ENCODE results near the gene GRIK5.

GRIK5 gene

DNA sequence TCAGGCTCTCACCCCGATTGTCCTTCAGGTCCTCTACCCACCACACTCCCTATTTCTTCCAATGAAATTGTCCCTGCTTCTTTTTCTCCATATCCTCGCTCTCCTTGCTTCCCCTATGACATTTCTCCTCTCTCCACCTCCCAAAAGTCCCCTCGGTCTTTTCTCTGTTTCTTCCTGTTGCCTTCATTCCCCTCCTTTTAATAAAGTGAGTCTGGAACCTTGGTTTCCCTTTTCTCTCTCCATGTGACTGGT lies 5.3 kb upstream of the GRIK5 start:
- DNase-seq, result no peak

DNA sequence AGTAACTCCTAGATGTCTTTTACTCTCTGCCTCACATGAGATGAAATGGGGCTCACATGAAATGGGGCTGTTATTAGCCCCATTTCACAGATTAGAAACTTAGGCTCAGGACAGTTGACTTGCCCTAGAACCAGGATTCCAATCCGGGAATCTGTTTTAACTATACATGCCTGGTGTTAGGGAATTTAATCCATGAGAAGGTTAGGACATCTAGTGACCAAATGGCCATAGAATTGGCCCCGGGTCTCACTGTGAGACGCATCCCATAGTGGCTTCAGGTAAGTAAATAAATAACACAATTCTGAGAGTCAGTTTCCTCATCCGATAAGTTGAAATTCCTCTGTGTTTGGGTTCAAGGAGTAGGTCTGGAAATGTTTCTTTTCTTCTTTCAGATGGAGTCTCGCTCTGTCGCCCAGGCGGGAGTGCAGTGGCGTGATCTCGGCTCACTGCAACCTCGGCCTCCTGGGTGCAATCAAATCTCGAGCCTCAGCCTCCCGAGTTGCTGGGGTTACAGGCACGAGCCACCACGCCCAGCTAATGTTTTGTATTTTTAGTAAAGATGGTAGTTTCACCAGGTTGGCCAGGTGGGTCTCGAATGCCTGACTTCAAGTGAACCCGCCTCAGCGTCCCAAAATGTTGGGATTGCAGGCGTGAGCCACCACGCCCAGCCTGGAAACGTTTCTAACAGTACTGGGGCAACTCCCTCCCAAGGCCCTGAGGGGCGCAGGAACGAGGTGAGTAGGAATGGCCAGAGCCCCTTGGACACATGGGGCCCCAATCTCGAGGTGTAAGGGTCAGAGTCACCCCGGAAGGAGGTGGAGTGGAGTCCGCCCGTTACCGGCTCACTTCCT lies 4.7 kb upstream of the GRIK5 start:
- DNase-seq, result no peak

DNA sequence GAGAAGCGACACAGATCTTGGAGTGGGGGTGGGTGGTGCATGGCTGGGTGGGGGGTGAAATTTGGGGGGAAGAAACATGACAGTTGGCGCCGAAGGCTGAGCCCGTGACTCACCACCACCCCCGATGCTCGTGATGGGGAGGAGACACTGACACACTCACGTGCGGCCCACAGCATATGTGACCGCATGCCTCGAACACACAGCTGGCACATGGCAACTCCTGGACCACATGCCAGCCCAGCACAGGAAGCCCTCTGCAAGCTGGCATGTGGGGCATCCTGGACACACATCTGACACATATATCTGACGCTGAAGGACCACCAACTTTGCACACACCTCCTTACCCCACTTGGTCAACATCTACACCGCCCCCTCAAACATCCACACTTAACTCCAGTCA lies 1.2 kb upstream of the GRIK5 start:
- no peak for DNase-seq

DNA sequence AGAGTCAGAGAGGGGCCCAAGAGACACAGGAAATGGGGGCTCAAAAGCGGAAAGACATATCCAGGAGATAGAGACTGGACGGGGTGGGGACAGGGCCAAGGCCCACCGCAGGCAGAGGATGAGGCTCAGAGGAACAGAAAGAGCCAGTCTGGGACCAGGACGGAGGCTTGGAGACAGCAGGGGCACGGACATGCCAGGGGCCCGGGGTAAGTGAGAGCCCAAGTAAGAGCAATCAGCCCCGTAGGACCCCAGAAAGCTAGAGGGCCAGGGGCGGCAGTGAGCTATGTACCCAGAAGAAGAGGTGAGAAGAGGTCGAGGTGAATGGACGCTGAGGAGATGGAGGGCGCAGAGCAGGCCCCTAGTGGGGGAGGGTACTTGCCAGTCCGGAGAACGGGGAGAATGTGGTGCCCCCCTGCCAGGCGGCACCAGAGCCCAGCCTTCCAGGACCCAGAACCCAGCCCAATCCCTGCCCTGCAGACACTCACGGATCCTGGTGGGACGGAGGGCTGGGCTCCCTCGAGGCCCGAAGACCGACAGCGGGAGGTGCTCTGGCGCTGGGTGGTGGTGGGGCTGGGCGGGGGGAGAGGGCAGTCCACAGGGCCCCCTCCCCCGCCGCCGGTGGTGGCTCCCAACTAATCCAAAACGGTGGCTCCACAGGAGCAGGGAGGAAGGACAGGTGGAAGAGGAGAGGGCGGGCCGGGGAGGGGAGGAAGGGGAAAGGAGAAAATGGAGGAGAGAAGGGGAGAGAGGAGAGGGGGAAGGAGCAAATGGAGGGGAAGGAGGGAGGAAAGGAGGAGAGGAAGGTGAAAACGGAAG lies 1.0 kb downstream of the GRIK5 start:
- no peak for DNase-seq

DNA sequence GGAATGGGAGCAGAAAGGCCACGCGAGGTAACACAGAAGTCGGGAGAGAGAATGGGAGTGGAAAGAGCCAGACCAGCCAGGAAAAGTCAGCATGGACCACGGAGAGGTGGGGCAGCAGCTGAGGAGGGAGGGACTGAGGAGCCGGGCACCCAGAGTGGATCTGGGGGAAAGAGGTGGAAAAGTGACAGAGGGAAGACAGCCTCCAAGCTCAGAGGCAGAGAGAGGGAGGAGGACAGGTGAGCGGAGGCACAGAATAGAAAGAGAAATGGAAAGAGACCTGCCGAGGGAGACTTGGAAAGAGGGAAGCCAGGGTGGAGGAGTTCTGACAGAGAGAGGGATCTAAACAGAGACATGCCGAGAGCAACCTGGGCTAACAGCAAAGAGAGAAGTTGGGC lies 1.6 kb downstream of the GRIK5 start:
- DNase-seq, result no peak

DNA sequence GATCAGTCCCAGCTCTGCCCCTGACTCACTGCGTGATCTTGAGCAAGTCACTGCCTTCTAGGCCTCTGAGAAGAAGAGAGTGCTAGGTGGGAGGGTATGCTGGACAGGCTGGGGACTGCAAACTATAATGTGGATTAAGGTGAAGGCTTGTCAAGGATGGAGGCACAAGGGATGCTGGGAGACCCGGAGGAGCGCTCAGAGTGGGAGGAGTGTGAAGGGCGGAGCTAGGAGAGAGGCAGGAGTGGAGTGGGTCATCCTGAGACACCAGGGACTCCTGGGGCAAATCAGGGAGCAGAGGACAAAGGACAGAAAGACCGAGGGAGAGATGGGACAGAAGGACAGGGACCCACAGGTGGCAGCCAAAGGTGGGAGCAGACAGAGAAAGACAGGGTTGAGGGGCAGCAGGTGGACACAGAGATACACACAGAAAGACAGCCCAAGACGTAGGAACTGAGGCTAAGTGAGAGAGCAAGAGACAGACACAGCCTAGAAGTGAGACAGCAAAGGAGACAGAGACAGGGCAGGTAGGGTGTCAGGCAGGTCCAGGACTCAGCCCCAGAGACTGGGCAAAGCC lies 2.6 kb downstream of the GRIK5 start:
- no peak for DNase-seq

DNA sequence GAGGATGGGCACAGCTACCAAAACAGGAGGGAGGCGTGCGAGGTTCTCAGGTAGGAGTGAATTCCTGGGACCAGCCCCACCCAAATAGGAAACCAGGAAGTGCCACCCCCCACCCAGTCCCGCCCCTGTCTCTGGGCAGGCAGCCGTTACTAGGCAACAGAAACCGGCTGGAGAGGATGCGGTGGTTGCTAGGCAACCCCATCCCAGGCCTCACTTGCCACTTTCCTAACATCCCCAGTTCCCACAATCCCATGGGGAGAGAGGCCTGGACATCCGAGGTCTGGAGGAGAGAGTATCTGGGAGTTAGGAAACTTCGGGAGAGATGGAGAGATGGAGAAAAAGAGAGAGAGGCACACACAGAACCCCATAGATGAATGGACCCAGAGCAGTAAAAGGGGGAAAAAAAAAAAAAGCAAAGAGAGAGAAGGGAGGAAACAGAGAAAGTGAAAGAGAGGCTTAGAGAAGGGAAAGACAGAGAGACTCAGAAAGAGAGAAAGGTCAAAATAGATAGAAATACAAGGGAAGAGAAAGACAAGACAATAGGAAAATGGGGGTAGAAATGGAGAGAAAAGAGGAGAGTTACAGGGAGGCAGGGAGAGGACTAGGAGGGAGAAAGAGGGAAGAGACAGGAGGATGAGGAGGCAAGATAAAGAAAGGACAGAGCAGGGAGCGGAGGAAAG lies 3.8 kb downstream of the GRIK5 start:
- peak; percentile 44 for DNase-seq

DNA sequence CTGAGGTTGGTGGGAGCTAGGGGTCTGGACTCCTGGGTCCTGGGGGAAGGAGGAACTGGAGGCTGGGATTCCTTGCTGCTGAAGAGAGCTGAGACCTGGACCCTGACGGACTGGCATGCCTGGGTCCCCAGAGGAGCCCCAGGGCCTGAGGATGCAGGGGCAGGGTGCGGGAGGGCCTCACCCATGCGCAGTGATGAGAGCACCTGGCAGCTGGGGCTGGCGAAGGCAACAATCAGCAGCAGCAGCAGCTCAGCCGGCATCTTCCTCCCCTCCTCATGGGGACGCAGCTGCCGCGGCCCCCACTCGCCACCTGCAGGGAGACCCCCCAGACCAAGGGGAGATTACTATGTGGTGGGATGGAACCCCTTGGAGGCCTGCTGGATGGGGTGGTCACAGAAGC lies 4.5 kb downstream of the GRIK5 start:
- no peak for DNase-seq

DNA sequence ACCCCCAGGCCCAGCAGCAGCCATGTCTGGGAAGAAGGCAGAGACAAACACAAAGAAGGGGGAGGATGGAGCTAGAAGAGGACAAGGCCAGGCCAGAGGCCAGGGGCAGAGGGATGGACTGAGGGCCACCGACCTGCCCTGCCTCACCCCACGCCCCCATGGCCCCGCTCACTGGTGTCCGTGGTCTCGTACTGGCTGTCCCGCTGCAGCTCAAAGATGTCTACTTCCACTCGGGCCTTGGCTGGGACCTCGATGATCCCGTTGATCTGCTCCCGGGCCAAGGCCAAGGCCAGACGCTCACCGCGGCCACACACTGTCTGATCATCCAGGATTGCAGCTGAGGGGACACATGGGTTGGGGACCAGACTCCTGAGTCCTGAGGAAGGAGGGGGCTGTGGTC lies 5.0 kb downstream of the GRIK5 start:
- DNase-seq, result no peak

DNA sequence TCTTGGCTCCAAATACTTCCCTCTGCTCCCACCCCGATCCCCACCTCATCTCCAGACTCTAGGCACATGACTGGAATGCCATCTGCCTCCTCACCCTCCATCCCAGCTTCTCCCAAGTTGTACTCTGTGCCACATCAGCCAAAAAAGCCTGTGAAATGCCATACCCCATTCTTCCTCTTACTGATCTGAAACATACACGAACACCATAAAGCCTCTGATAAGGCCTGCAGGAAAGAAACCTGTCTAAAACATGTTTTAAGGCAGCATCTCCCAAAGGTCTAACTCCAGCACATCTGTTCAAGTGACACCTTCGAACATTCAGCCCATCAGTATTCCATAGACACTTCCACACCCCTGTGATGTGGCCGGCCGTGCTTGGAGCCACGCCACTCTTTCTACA lies 5.6 kb downstream of the GRIK5 start:
- no peak for DNase-seq

DNA sequence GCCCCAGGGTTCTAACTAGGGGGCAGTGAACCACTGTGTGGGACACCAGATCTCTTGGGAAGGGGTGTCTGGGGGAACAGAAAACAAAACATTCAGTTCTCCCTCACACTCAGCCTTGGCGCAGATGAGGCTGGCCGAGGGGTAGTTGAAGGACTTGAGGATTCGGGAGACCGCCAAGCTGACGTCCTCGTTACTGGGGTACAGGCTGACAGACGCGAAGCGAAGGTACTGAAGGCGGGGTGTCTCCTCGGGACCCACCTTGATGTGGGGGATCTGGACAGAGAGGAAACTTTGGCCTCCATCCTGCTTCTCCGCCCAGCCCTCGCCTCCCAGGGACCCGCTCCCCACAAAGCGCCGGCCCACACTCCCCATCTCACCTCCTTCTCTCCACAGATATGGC lies 7.6 kb downstream of the GRIK5 start:
- DNase-seq, result no peak

DNA sequence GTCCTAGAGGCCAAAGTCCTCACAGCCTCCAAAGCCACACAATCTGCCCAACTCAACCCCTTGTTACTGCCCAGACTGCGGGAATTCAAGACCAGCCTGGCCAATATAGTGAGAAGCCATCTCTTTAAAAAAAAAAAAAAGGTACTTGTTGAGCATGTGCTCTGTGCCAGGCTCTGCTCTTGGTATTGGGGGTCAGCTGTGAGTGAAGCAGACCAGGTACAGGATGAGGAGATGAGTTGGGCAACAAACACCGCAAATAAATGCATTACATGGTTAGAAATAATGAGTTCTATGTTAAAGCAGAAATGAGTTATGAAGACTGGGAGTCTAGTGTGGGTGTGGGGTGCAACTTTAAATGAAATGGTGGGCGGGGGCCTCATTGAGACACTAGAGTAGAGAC lies 9.9 kb downstream of the GRIK5 start:
- no peak for DNase-seq

DNA sequence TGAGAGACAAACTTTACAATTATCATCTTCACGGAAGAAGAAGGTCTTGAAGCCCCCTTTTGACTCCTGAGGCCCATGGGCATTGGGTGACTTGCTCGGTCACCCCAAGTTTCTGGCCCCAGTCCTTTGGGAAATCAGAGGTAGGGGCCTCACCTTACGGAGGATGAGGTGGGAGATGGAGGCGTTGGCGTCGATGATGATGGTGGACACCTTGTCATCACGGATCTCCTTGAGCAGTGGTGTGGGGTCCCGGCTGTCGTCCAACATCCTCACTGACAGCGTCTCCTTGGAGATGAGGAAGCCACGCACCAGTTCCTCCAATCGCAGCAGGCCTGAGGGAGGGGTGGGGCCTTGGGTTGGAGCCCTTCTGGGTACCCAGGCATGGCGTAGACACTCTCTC lies 10.8 kb downstream of the GRIK5 start:
- no peak for DNase-seq

DNA sequence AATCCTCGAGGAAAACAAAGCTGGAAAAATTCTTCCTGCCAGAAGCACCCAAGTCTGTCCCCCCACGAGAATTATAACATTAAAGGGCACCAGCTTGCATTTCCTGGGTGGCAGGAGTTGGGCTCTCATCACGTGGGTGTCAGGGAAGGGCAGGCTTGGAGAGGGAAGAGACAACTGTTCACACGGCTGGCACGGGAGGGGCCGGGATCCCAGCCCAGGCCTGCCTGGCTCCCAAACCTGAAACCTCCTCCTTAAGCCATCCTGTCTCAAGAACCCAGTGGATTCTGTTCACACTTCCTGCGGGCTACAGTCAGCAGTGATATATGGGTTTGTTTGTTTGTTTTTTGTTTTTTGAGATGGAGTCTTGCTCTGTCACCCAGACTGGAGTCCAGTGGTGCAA lies 12.2 kb downstream of the GRIK5 start:
- DNase-seq, result no peak

DNA sequence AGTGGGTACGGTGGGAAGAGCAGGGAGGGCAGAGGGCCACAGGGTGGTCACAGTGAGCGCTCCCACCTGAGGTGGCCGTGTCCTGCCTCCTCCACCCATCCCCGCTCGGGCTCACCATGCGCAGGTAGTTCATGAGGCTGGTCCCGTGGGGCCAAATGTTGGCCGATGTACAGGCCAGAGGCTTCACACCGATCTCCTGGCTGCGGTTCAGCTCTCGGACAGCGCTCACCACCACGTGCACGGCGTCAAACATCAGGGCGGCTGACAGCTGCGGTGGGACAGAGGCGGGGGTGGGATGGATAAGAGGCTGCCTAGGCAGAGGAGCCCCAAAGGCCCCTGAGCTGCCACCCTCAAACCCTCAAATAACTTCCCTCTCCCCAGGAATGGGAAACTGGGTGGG lies 15.8 kb downstream of the GRIK5 start:
- DNase-seq, result no peak

DNA sequence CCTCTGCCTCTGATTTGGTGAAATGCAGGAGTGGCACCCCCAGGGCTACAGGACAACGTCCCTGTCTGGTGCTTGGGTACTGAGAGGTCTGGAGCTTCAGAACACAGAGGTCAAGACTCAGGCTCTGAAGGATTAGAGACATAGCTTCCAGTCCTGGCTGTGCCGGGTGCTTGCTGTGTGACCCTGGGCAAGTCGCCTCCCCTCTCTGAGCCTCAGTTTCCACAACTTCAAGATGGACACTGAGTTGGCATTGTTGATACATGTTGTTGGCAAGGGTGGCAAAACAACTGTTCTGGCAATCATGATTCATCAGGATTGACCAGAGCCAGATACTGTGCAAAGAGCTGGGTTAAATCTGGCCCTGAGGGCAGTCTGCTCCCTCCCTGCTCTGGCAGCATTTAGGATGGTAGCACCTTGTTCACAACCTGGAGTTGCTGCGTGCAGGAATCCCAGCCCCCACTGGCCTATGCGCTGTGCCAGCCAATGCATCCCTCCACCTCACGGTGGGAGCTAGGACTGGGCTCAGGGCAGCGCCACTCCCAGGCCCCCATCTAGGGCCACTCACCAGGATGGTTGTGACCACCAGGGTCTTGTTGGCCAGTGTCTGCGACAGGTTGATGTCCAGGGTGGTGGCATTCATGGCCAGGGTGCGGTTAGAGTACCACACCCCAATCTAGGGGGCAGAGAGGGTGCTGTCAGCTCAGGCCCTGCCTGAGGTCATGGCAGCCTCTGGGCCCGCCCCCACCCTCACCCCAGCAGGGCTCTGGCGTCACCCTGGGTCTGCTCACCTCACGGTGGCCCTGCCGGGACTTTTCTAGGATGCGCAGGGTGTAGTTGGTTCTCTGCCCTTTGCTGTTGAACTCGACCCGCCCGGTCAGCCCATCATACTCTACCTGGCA lies 16.7 kb downstream of the GRIK5 start:
- DNase-seq, result no peak

DNA sequence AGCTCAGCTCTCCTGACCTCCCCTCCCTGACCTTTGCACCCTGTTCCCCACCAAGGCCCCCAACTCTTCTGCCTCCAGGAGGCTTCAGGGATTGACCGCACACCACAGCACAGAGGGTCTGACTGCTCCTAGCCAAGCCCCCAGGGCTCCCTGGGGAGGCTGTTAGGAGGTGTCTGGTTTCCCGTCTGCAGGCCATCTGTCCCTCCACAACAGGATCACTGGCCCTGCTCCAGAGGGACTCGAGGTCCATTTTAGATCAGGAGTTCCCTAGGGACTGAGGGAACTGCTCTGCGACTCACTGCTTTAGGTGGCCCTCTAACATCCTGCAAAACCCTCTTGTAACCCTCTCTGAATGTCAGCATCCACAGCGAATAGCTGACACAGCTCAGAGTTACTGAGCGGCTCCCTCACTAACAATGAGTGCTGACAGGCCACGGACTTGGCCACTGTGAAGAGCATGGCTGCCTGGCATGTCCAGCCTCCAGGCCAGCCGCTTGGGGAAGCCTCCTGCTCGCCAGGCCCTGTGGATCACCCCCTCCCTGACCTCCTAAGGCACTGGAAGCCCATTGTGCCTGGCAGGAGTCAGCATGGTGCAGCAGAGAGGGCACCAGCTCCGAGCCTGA lies 17.7 kb downstream of the GRIK5 start:
- peak; percentile 6 for DNase-seq

DNA sequence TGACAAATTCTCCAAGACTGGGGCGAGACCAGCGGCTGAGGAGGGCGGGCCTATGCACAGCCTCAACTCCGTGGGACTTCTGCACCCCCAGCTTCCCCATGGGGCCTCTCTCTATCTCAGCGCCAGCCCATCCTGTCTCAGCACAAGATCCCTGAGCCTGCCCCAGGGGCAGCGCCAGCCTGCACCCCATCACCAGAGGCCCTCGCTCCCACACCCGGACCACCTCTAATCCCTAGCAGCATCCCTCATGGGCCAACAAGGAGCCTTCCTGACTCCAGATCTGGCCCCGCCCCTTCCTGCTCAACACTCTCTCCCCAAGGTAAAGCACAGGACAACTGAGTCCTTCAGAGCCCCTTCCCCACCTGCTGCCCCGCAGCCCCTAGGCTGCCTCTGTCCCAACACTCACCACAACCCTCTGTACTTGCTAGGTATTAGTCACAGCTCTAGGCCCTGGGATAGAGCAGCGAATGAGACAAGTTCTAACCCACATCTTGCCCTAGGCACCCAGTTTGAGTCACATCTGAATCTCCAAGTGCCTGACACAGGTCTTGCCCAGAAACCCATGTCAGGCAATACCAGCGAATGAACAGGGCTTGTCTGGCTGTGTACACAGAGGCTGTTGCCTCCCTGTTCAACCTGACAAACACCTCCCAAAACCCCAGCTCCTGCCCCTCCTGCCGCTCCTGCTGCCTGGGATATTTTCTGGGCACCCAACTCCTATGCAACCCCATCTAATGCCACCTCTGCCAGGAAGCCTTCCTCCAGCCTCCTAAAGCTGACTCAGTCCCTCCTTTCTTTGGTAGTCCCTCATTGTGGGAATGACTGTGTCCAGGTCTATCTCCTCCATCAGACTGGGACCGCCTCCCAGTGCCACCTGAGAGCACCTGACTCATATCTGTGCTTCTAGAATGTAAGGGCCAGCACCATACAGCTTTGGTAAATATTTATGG lies 18.6 kb downstream of the GRIK5 start:
- no peak for DNase-seq

DNA sequence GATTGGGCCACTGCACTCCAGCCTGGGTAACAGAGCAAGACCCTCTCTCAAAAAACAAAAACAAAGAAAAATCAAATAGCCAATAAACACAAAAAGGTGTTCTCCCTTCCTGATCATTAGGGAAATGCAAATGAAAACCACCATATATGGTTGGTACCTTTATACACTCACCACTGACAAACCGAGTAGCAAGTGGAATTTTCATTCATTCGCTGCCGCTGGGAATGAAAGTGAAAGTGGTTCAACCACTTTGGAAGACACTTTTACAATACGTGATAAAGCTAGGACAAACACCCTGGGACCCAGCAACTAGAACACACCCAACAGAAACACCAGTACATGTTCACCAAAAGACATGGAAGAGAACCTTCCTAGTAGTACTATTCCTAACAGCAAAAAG lies 21.0 kb downstream of the GRIK5 start:
- no peak for DNase-seq

DNA sequence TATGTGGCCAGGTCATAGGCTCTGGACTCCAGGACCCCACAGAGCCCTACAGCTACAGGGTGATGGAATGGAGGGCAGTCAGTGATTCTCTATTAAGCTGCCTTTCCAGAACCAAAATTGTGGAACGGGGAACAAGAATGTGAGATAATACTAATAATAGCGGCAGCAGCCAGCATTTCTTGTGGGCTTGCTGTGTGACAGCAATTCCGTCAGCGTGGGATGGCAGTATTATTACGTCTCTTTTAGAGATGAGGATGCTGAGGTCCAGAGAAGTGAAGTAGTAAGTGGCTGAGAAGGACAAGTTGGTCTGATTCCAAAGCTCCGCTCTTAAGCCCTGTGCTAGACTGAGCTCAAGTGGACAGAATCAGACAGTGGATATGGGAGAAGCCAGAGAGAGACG lies 24.4 kb downstream of the GRIK5 start:
- no peak for DNase-seq
